MM.1S (cell line): Measurements from ENCODE around the gene SMURF2.

Experiments used
- DNase-seq: peaks from one replicate; pipeline ENCODE4 v3.0.0-alpha.2; 2015
- H2AFZ ChIP-seq: fragments of 300-600 bp; sonication (generic); 2 replicates; pipeline ENCODE4 v1.6.0; 2016; ENCODE audit warnings: antibody characterized with exemption, low read length
- H3F3A ChIP-seq: fragments of 300-600 bp; sonication (generic); 2 replicates; pipeline ENCODE4 v1.6.1; 2016; ENCODE audit warnings: mild to moderate bottlenecking, antibody characterized with exemption, low read length, moderate library complexity, mixed read lengths; ENCODE audit not compliant: insufficient read depth
- H3K27ac ChIP-seq: fragments of 300-600 bp; sonication (generic); 2 replicates; pipeline ENCODE4 v1.5.1; 2016; ENCODE audit warnings: mild to moderate bottlenecking, low read length
- H3K27me3 ChIP-seq: fragments of 300-600 bp; sonication (generic); replicated peaks from 2 replicates; pipeline ENCODE4 v1.6.0; 2016; ENCODE audit warnings: low read length; ENCODE audit not compliant: insufficient read depth
- H3K36me3 ChIP-seq: fragments of 300-600 bp; sonication (generic); replicated peaks from 2 replicates; pipeline ENCODE4 v1.6.1; 2016; ENCODE audit warnings: mild to moderate bottlenecking, low read length, mixed read lengths; ENCODE audit not compliant: insufficient read depth
- H3K4me1 ChIP-seq: fragments of 300-600 bp; sonication (generic); 2 replicates; pipeline ENCODE4 v1.6.1; 2016; ENCODE audit warnings: low read length, mixed read lengths
- H3K4me2 ChIP-seq: fragments of 300-600 bp; sonication (generic); 2 replicates; pipeline ENCODE4 v1.6.0; 2016; ENCODE audit warnings: low read depth, low read length
- H3K4me3 ChIP-seq: fragments of 300-600 bp; sonication (generic); 2 replicates; pipeline ENCODE4 v1.5.1; 2016; ENCODE audit warnings: low read length, mixed read lengths
- H3K79me2 ChIP-seq: fragments of 300-600 bp; sonication (generic); 2 replicates; pipeline ENCODE4 v1.6.1; 2016; ENCODE audit warnings: mixed run types, low read length, mixed read lengths
- H3K9ac ChIP-seq: fragments of 300-600 bp; sonication (generic); 2 replicates; pipeline ENCODE4 v1.6.1; 2016; ENCODE audit warnings: low read length, mixed read lengths
- H3K9me2 ChIP-seq: fragments of 300-600 bp; sonication (generic); replicated peaks from 2 replicates; pipeline ENCODE4 v1.6.1; 2016; ENCODE audit warnings: mild to moderate bottlenecking, low read length, mixed read lengths; ENCODE audit not compliant: insufficient read depth
- H3K9me3 ChIP-seq: fragments of 300-600 bp; sonication (generic); replicated peaks from 2 replicates; pipeline ENCODE4 v1.6.1; 2016; ENCODE audit warnings: mild to moderate bottlenecking, low read length, mixed read lengths; ENCODE audit not compliant: insufficient read depth
- H4K20me1 ChIP-seq: fragments of 300-600 bp; sonication (generic); 2 replicates; pipeline ENCODE4 v1.6.1; 2016; ENCODE audit warnings: mild to moderate bottlenecking, low read length, moderate library complexity, mixed read lengths; ENCODE audit not compliant: insufficient read depth
- CTCF ChIP-seq: fragments of 300-600 bp; sonication (generic); IDR thresholded peaks from 2 replicates; pipeline ENCODE4 v1.5.1; 2016; ENCODE audit warnings: antibody characterized with exemption, low read length, mixed read lengths
- EZH2 ChIP-seq: fragments of 300-600 bp; sonication (generic); optimal IDR thresholded peaks from 2 replicates; pipeline ENCODE3; 2017; ENCODE audit warnings: low read depth, mild to moderate bottlenecking, antibody characterized with exemption, low read length, mixed read lengths
- EZH2phosphoT487 ChIP-seq: fragments of 300-600 bp; sonication (generic); IDR thresholded peaks from 2 replicates; pipeline ENCODE4 v1.6.1; 2018; ENCODE audit warnings: antibody characterized with exemption, low read length

The SMURF2 gene

GRCh38 chr17:64599827-64600226 is 62.3 kb downstream of the SMURF2 start:
- no peak overlapping the region for H3K4me2 ChIP-seq
- H3F3A ChIP-seq: no peaks in the 10 kb centered on the region
- H3K27ac ChIP-seq: no peak overlapping the region
- H3K79me2 ChIP-seq: no peaks in the 10 kb centered on the region
- no peaks in the 10 kb centered on the region for H4K20me1 ChIP-seq
- H3K36me3 ChIP-seq: no peaks in the 10 kb centered on the region
- H3K9me2 ChIP-seq: no peaks in the 10 kb centered on the region
- no peaks in the 10 kb centered on the region for H3K27me3 ChIP-seq
- TF ChIP-seq EZH2phosphoT487 (no peak), EZH2 (no peak), CTCF (no peak)
- no peak for DNase-seq
- no peak overlapping the region for H3K9ac ChIP-seq
- no peak overlapping the region for H3K4me3 ChIP-seq
- H2AFZ ChIP-seq: no peak overlapping the region
- H3K9me3 ChIP-seq: no peaks in the 10 kb centered on the region
- H3K4me1 ChIP-seq: no peaks in the 10 kb centered on the region

GRCh38 chr17:64599187-64599676 is 62.9 kb downstream of the SMURF2 start:
- no peaks in the 10 kb centered on the region for H3F3A ChIP-seq
- H3K4me2 ChIP-seq: no peak overlapping the region
- H3K79me2 ChIP-seq: no peaks in the 10 kb centered on the region
- no peaks in the 10 kb centered on the region for H3K9me3 ChIP-seq
- no peaks in the 10 kb centered on the region for H3K9me2 ChIP-seq
- no peak for TF ChIP-seq CTCF
- no peak overlapping the region for H3K9ac ChIP-seq
- H3K27ac ChIP-seq: no peak overlapping the region
- H3K4me1 ChIP-seq: no peaks in the 10 kb centered on the region
- no peak overlapping the region for H2AFZ ChIP-seq
- no peak for DNase-seq
- H3K4me3 ChIP-seq: no peak overlapping the region
- H4K20me1 ChIP-seq: no peaks in the 10 kb centered on the region
- H3K36me3 ChIP-seq: no peaks in the 10 kb centered on the region
- H3K27me3 ChIP-seq: no peaks in the 10 kb centered on the region

GRCh38 chr17:64598672-64599071 is 63.4 kb downstream of the SMURF2 start:
- Histone ChIP-seq H3K27ac (no peak overlapping the region), H3F3A (no peaks in the 10 kb centered on the region), H3K9ac (no peak overlapping the region), H3K4me2 (no peak overlapping the region), H3K27me3 (no peaks in the 10 kb centered on the region), H3K4me3 (no peak overlapping the region), H2AFZ (no peak overlapping the region), H4K20me1 (no peaks in the 10 kb centered on the region), H3K4me1 (no peaks in the 10 kb centered on the region), H3K36me3 (no peaks in the 10 kb centered on the region), H3K9me3 (no peaks in the 10 kb centered on the region), H3K79me2 (no peaks in the 10 kb centered on the region), H3K9me2 (no peaks in the 10 kb centered on the region)
- TF ChIP-seq EZH2phosphoT487: no peak
- DNase-seq: no peak

- no peak for DNase-seq
- Histone ChIP-seq H3K4me2 (no peak overlapping the region), H3K27ac (no peak overlapping the region), H3K4me3 (no peak overlapping the region), H3K79me2 (no peaks in the 10 kb centered on the region), H3K27me3 (no peaks in the 10 kb centered on the region), H3K9me2 (no peaks in the 10 kb centered on the region), H2AFZ (no peak overlapping the region), H3F3A (no peaks in the 10 kb centered on the region), H4K20me1 (no peaks in the 10 kb centered on the region), H3K9me3 (no peaks in the 10 kb centered on the region), H3K9ac (no peak overlapping the region), H3K36me3 (no peaks in the 10 kb centered on the region), H3K4me1 (no peaks in the 10 kb centered on the region)
- TF ChIP-seq CTCF (no peak), EZH2 (no peak), EZH2phosphoT487 (no peak)
These were observed 65.1 kb downstream of the SMURF2 start for GRCh38 chr17:64596988-64597387.
